SU-DHL-6 (cell line): Measurements from ENCODE around the gene NCKAP5.

ENCODE experiments used
- H2AFZ ChIP-seq: fragments of 200-600 bp; sonication (generic); 2 replicates; pipeline ENCODE4 v1.6.1; 2014; ENCODE audit warnings: low read depth, mild to moderate bottlenecking, moderate library complexity, mixed read lengths, antibody characterized with exemption, low read length; ENCODE audit not compliant: severe bottlenecking
- H3F3A ChIP-seq: fragments of 200-600 bp; shearing (Covaris generic); 2 replicates; pipeline ENCODE4 v1.6.0; 2016; ENCODE audit warnings: antibody characterized with exemption, mild to moderate bottlenecking; ENCODE audit not compliant: insufficient read depth
- H3K27ac ChIP-seq: fragments of 200-600 bp; sonication (generic); 2 replicates; pipeline ENCODE4 v1.5.1; 2016; ENCODE audit warnings: low read depth, mild to moderate bottlenecking, low read length, moderate library complexity, mixed read lengths
- H3K27me3 ChIP-seq: fragments of 200-600 bp; sonication (generic), shearing (Covaris generic); 2 replicates; pipeline ENCODE4 v1.6.0; 2014; ENCODE audit warnings: mild to moderate bottlenecking, low read length
- H3K36me3 ChIP-seq: fragments of 200-600 bp; sonication (generic); 2 replicates; pipeline ENCODE4 v1.6.1; 2014; ENCODE audit warnings: mild to moderate bottlenecking, low read length, mixed read lengths
- H3K4me2 ChIP-seq: fragments of 300-600, 200-600 bp; shearing (Covaris generic), sonication (generic); 2 replicates; pipeline ENCODE4 v1.6.0; 2014; ENCODE audit warnings: low read length, low read depth, mild to moderate bottlenecking; ENCODE audit not compliant: poor library complexity, severe bottlenecking
- H3K4me3 ChIP-seq: fragments of 200-600 bp; sonication (generic); 2 replicates; pipeline ENCODE4 v1.5.1; 2014; ENCODE audit warnings: antibody characterized with exemption, low read length, mild to moderate bottlenecking, mixed read lengths; ENCODE audit not compliant: insufficient read depth, poor library complexity, severe bottlenecking
- H3K79me2 ChIP-seq: fragments of 200-600 bp; sonication (generic); 2 replicates; pipeline ENCODE4 v1.6.1; 2014; ENCODE audit warnings: mild to moderate bottlenecking, low read length, moderate library complexity; ENCODE audit not compliant: insufficient read depth
- H3K9ac ChIP-seq: fragments of 200-600 bp; sonication (generic); 2 replicates; pipeline ENCODE4 v1.7.0; 2014; ENCODE audit warnings: mild to moderate bottlenecking, low read length
- H3K9me2 ChIP-seq: fragments of 200-600 bp; sonication (generic); replicated peaks from 2 replicates; pipeline ENCODE4 v1.6.1; 2014; ENCODE audit warnings: low read length; ENCODE audit not compliant: insufficient read depth
- H3K9me3 ChIP-seq: fragments of 200-600 bp; sonication (generic); 2 replicates; pipeline ENCODE4 v1.6.1; 2014; ENCODE audit warnings: low read length, mixed read lengths; ENCODE audit not compliant: insufficient read depth
- H4K20me1 ChIP-seq: fragments of 200-600 bp; sonication (generic); 2 replicates; pipeline ENCODE4 v1.6.1; 2014; ENCODE audit warnings: low read depth, mild to moderate bottlenecking, antibody characterized with exemption, low read length, moderate library complexity, mixed read lengths
- CTCF ChIP-seq: fragments of 200-600 bp; sonication (generic); IDR thresholded peaks from one replicate; pipeline ENCODE4 v1.5.1; 2017; ENCODE audit warnings: antibody characterized with exemption, mild to moderate bottlenecking, low read length, moderate library complexity; ENCODE audit not compliant: insufficient read depth, poor library complexity, severe bottlenecking
- EZH2phosphoT487 ChIP-seq: fragments of 200-600 bp; sonication (generic), shearing (Covaris generic); conservative IDR thresholded peaks from 2 replicates; pipeline ENCODE4 v1.6.1; 2018; ENCODE audit warnings: mild to moderate bottlenecking, antibody characterized with exemption, low read length, moderate library complexity, mixed read lengths

Gene NCKAP5

DNA sequence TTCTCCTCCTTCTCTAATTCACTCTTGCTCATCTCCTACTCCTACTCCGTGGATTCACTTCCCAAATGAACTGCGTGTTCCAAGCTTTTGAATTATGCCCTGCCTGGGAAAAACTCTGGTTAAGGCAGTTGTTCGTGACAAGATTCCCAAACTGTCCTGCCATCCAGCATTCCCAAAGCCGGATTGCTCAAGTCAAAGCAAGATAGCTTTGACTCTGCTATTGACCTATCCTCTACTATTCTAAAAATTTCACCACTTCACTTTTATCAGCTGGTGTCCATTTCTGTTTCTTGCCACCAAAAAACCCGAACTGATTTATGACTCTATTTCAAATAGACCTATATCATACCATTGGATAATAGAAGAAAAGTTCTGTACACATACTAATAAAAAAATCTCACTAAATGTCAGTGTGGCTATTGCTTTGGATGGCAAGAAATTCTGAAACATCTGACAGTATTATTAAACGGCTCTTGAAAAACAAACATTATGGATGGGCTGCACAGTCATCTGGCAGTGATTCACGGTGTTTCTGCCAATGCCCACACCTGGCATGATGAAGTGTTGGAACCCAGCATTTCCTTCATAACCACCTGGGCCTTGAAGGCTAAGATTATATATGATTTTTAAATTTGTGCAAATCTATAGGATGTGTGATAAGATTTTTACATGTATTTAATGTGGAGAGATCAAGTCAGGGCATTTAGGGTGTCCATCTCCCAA lies 87.4 kb downstream of the NCKAP5 start:
- Histone ChIP-seq H2AFZ (no peak overlapping the region), H3K9ac (no peak overlapping the region), H3K79me2 (no peaks in the 10 kb centered on the region), H3K9me2 (no peaks in the 10 kb centered on the region), H3F3A (no peaks in the 10 kb centered on the region), H3K9me3 (no peaks in the 10 kb centered on the region), H3K27me3 (no peaks in the 10 kb centered on the region), H3K27ac (no peak overlapping the region), H4K20me1 (no peaks in the 10 kb centered on the region), H3K36me3 (no peaks in the 10 kb centered on the region), H3K4me2 (no peak overlapping the region), H3K4me3 (no peak overlapping the region)
- no peak for TF ChIP-seq EZH2phosphoT487
- no peak for TF ChIP-seq CTCF

DNA sequence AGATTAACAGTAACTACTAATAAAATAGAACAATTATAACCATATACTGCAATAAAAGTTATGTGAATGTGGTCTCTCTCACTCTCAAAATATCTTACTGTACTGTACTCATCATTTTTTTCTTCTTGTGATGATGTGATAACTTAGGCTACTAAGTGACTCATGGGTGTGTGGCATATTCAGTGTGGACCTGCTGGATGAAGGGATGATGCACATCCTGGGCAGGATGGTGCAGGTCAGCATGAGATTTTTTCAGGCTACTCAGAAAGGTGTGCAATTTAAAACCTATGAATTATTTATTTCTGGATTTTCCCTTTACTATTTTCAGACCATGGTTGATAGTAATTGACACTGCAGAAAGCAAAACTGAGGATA lies 90.7 kb downstream of the NCKAP5 start:
- H3K79me2 ChIP-seq: no peaks in the 10 kb centered on the region
- no peak for TF ChIP-seq CTCF
- no peaks in the 10 kb centered on the region for H3K27me3 ChIP-seq
- no peaks in the 10 kb centered on the region for H3K9me3 ChIP-seq
- no peaks in the 10 kb centered on the region for H4K20me1 ChIP-seq
- H3K9me2 ChIP-seq: no peaks in the 10 kb centered on the region
- no peak overlapping the region for H3K4me3 ChIP-seq
- H2AFZ ChIP-seq: no peak overlapping the region
- H3K36me3 ChIP-seq: no peaks in the 10 kb centered on the region
- no peak overlapping the region for H3K27ac ChIP-seq
- H3F3A ChIP-seq: no peaks in the 10 kb centered on the region
- H3K4me2 ChIP-seq: no peak overlapping the region
- H3K9ac ChIP-seq: no peak overlapping the region

DNA sequence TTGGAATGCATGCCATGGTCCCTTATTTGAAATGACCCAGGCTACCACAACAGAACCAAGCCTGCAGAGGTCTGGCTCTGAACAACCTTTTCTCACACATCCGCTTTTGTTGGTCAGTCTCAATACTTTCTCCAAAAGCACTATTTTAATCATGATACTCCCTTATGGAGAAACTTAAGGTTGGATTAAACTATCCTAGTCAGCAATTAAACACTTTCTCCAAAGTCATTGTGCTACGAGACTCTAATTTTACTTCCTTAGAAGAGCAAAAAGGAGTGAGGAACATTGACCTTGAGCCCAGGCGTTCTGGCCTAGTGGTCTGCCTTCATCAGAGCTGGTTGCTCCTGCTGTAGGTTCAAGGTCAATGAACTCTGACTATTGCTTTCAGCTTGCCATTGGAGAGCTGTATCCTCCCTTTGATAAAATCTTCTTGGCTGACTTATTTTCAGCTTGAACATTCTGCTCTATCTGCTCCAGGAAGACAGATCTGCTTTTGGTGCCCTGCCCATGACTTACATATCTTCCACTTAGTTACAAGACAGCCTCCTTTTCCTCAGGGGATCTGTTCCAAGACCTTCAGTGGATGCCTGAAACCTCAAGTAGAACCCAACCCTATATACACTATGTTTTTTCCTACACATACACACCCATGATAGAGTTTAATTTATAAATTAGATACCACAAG lies 91.2 kb downstream of the NCKAP5 start:
- no peaks in the 10 kb centered on the region for H3F3A ChIP-seq
- H4K20me1 ChIP-seq: no peaks in the 10 kb centered on the region
- H3K27ac ChIP-seq: no peak overlapping the region
- H3K27me3 ChIP-seq: no peaks in the 10 kb centered on the region
- H3K36me3 ChIP-seq: no peaks in the 10 kb centered on the region
- no peaks in the 10 kb centered on the region for H3K79me2 ChIP-seq
- H3K4me2 ChIP-seq: no peak overlapping the region
- H3K9me2 ChIP-seq: no peaks in the 10 kb centered on the region
- no peaks in the 10 kb centered on the region for H3K9me3 ChIP-seq
- no peak for TF ChIP-seq EZH2phosphoT487
- no peak for TF ChIP-seq CTCF
- H3K9ac ChIP-seq: no peak overlapping the region
- H3K4me3 ChIP-seq: no peak overlapping the region
- H2AFZ ChIP-seq: no peak overlapping the region
